Erythroblast (primary cell): ENCODE results near the gene PARD6G.
"Not testable (repeated sequence)": the region's sequence is repeated elsewhere in the genome, so short reads cannot be mapped to it uniquely, and the experiment has no call there.

Experiments
- DNase-seq, 2 experiments: peaks; one replicate each; lab custom pipeline; 2025; lab: John Stamatoyannopoulos, UW
- GATA1 ChIP-seq: IDR thresholded peaks from 2 replicates; pipeline ENCODE4 v1.6.1; 2011; ENCODE audit warnings: low read depth, mild to moderate bottlenecking, control low read depth, low read length, moderate library complexity
- POLR2A ChIP-seq: IDR thresholded peaks from 2 replicates; pipeline ENCODE4 v1.6.1; 2011; ENCODE audit warnings: mild to moderate bottlenecking, low read length

PARD6G gene

GRCh38 chr18:80233201-80233835 is 14.0 kb downstream of the PARD6G start:
- TF ChIP-seq GATA1 (no peak), POLR2A (no peak)
- no peak for DNase-seq

- no peak for TF ChIP-seq GATA1
- TF ChIP-seq POLR2A = no peak
- DNase-seq = no peak
These were observed 14.6 kb downstream of the PARD6G start for GRCh38 chr18:80232710-80233109.

- DNase-seq = no peak
- no peak for TF ChIP-seq GATA1
- TF ChIP-seq POLR2A = no peak
These were observed 15.3 kb downstream of the PARD6G start for GRCh38 chr18:80232030-80232429.

DNA sequence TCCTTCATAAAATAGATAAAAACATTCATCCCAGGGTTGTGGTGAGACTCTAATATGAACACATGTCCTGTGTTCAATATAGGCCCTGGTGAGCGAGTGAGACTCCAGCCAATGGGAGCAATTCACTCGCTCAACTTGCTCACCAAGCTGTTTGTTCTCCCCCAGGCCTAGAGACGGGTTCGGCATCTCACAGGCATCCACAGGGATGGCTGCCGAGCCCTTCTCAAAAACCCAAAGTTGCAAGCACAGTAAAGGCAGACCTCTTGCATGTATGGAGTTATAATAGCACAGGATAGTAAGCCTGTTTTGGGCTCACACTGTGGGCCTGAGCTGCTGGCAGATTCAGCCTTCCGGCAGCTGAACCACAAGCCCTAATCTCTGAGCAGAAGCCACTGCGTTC is 15.7 kb downstream of the PARD6G start:
- no peak for DNase-seq

GRCh38 chr18:80231151-80231550 is 16.2 kb downstream of the PARD6G start:
- TF ChIP-seq GATA1 = no peak
- no peak for TF ChIP-seq POLR2A
- no peak for DNase-seq

More for the DNA sequence above, 15.7 kb downstream of the PARD6G start:
- TF ChIP-seq GATA1 (no peak), POLR2A (no peak)

- TF ChIP-seq POLR2A = no peak
- no peak for TF ChIP-seq GATA1
- DNase-seq = no peak
These were observed 17.3 kb downstream of the PARD6G start for GRCh38 chr18:80229766-80230745.

DNA sequence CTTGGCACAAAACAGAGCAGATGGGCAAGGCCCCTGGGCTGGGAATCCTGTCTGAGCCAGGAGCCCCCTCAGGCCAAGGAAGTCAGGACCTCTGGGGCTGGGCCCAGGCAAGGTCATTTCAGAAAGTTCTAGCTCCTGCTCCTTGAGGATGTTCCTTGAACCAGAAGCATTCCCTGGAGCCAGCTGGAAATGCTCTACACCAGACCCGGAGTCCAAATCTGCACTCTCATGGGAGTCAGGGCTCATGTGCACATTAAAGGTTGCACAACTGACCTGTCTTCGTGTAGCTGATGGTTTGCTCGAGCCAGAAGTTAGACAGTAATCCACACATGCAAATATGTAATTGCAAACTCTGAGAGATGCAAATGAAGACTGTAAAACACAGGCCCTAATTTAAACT is 18.0 kb downstream of the PARD6G start:
- no peak for DNase-seq
- TF ChIP-seq POLR2A = no peak
- no peak for TF ChIP-seq GATA1

- TF ChIP-seq POLR2A (no peak), GATA1 (no peak)
- DNase-seq = no peak
These were observed 19.1 kb downstream of the PARD6G start for GRCh38 chr18:80228051-80228848.

- DNase-seq = no peak
- TF ChIP-seq GATA1 (no peak), POLR2A (no peak)
These were observed 19.8 kb downstream of the PARD6G start for GRCh38 chr18:80227472-80227871.

DNA sequence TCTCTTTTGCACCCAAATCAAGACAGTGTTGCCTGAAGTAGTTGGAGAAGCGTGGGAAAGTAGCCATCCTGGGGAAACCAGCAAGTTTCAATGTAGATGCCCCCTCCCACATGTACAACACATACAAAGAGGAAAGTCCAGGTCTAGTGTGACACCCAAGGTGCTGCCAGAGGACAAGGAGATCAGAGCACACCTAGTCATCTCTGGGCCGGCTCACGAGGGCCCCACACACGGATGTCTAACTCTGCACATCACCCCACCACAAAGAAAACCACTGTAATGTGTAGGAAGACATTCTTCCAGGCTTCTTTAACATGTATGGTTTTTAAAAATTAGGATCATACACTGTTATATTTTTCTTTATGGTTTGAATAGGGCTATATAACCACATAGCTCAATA is 21.6 kb downstream of the PARD6G start:
- no peak for DNase-seq

DNA sequence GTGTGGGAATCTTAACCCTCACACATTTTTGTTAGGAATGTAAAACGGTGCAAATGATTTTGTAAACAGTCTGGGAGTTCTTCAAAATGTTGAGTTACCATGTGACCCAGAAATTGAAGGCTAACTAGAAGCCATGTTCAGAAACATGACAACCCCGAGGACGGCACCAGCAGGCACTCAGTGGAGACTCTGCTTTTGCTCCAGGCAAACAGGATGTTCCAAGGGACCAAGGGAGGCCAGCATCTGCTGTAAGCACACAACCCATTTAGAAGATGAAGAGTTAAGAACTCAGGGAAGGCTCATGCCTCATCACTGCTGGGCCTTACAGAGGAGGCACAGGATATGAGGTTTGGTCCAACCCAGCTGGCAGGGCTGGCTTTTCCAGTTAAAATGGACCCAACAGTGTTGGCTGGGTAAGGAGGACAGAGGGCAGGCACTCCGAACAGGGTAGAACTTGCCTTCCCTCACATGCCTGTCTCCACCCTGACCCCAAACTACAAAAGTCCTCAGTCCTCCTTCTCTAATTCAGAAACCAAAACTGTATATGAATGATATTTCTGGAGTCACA is 23.6 kb downstream of the PARD6G start:
- TF ChIP-seq POLR2A (no peak), GATA1 (no peak)
- no peak for DNase-seq

More for the DNA sequence above, 21.6 kb downstream of the PARD6G start:
- TF ChIP-seq GATA1 (no peak), POLR2A (no peak)

DNA sequence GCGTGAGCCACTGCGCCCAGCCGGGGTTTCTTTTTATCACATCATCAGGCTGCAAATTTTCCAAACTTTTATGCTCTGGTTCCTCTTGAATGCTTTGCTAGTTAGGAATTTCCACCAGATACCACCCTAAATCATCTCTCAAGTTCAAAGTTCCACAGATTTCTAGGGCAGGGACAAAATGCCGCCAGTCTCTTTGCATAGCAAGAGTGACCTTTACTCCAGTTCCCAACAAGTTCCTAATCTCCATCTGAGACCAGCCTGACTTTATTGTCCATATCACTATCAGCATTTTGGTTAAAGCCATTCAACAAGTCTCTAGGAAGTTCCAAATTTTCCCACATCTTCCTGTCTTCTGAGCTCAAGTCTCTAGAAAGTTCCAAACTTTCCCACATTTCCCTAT is 27.8 kb downstream of the PARD6G start:
- not testable (repeated sequence) for DNase-seq

GRCh38 chr18:80218341-80219227 is 28.7 kb downstream of the PARD6G start:
- no peak for DNase-seq

More at GRCh38 chr18:80218341-80219227, 28.7 kb downstream of the PARD6G start:
- no peak for TF ChIP-seq GATA1
- no peak for TF ChIP-seq POLR2A
